ENCODE measurements around the gene FCAR. TPM values are rescaled to one million over a fixed set of nuclear protein-coding genes. Genes with fewer than 3 reads are reported as not detected.
"Not testable (repeated sequence)": the region's sequence is repeated elsewhere in the genome, so short reads cannot be mapped to it uniquely, and the experiment has no call there.

FCAR gene
- total RNA-seq, 1 donor from 2014 or later, result 0.39 TPM

- DNase-seq (ENCODE audit: low spot score), result not testable (repeated sequence)
These were observed 20.1 kb downstream of the FCAR start for GRCh38 chr19:54894106-54894505.

GRCh38 chr19:54896036-54896435 lies 22.0 kb downstream of the FCAR start:
- DNase-seq (ENCODE audit: low spot score), result no peak

GRCh38 chr19:54898685-54899084 lies 24.6 kb downstream of the FCAR start:
- not testable (repeated sequence) for DNase-seq (ENCODE audit: low spot score)

GRCh38 chr19:54899646-54900045 lies 25.6 kb downstream of the FCAR start:
- DNase-seq (ENCODE audit: low spot score), result not testable (repeated sequence)

GRCh38 chr19:54901153-54901552 lies 27.1 kb downstream of the FCAR start:
- DNase-seq (ENCODE audit: low spot score), result not testable (repeated sequence)

GRCh38 chr19:54902061-54902460 lies 28.0 kb downstream of the FCAR start:
- no peak for DNase-seq (ENCODE audit: low spot score)

- no peak for DNase-seq (ENCODE audit: low spot score)
These were observed 29.3 kb downstream of the FCAR start for GRCh38 chr19:54903303-54903702.

GRCh38 chr19:54904261-54904660 lies 30.2 kb downstream of the FCAR start:
- DNase-seq (ENCODE audit: low spot score), result not testable (repeated sequence)

- DNase-seq (ENCODE audit: low spot score), result no peak
These were observed 31.4 kb downstream of the FCAR start for GRCh38 chr19:54905421-54905802.

GRCh38 chr19:54905803-54906511 lies 31.9 kb downstream of the FCAR start, which contains the start of gene NCR1:
NCR1 (plus strand) TSS chr19:54906148; CDS start chr19:54906188, 40 bp downstream.
- DNase-seq (ENCODE audit: low spot score), result no peak

GRCh38 chr19:54906819-54907218 lies 32.8 kb downstream of the FCAR start:
- no peak for DNase-seq (ENCODE audit: low spot score)

- not testable (repeated sequence) for DNase-seq (ENCODE audit: low spot score)
These were observed 33.9 kb downstream of the FCAR start for GRCh38 chr19:54907899-54908298.

- no peak for DNase-seq (ENCODE audit: low spot score)
These were observed 42.8 kb downstream of the FCAR start for GRCh38 chr19:54916822-54917221.

- no peak for DNase-seq (ENCODE audit: low spot score)
These were observed 44.5 kb downstream of the FCAR start for GRCh38 chr19:54918499-54918898.

GRCh38 chr19:54919646-54920563 lies 45.9 kb downstream of the FCAR start:
- DNase-seq (ENCODE audit: low spot score), result not testable (repeated sequence)

- DNase-seq (ENCODE audit: low spot score), result no peak
These were observed 47.0 kb downstream of the FCAR start for GRCh38 chr19:54921082-54921481.

- DNase-seq (ENCODE audit: low spot score), result no peak
These were observed 49.2 kb downstream of the FCAR start for GRCh38 chr19:54923276-54923675.

- no peak for DNase-seq (ENCODE audit: low spot score)
These were observed 54.3 kb downstream of the FCAR start for GRCh38 chr19:54928299-54928698.

- no peak for DNase-seq (ENCODE audit: low spot score)
These were observed 63.9 kb downstream of the FCAR start for GRCh38 chr19:54937926-54938325.

GRCh38 chr19:54938906-54939305 lies 64.9 kb downstream of the FCAR start:
- DNase-seq (ENCODE audit: low spot score), result no peak

- not testable (repeated sequence) for DNase-seq (ENCODE audit: low spot score)
These were observed 65.5 kb downstream of the FCAR start for GRCh38 chr19:54939538-54939937.
